PC-3 (cell line): Measurements from ENCODE around the gene WHRN. TPM values are rescaled to one million over a fixed set of nuclear protein-coding genes. Genes with fewer than 3 reads are reported as not detected.

Experiments
- ATAC-seq: fragments of 200-7000 bp; cut with Tn5 transposase; 2 replicates; pipeline ENCODE4 v1.9.1; 2020; ENCODE audit warnings: mild to moderate bottlenecking, moderate library complexity
- BruUV-seq: library from RNA; stranded (reverse); fragments of 400-500 nt; replicated peaks from 2 replicates; lab custom pipeline; 2021; lab: Mats Ljungman, UMichigan
- CTCF ChIA-PET: fragments of 300-600 bp; sonication (Branson Sonifier 250); formaldehyde crosslinking; loops from one replicate; lab custom pipeline; 2022; ENCODE audit warnings: antibody characterized with exemption; lab: Charles Lee
- POLR2A ChIA-PET: fragments of 300-600 bp; sonication (Branson Sonifier 250); formaldehyde crosslinking; loops from one replicate; lab custom pipeline; 2022; ENCODE audit warnings: antibody characterized with exemption; ENCODE audit not compliant: unreplicated experiment; lab: Charles Lee
- DNase-seq: peaks from one replicate; pipeline ENCODE4 v3.0.0-alpha.2; 2015
- H2AFZ ChIP-seq: fragments of 300-600 bp; sonication (generic); 2 replicates; pipeline ENCODE4 v1.6.0; 2016; ENCODE audit warnings: antibody characterized with exemption, low read length
- H3F3A ChIP-seq: fragments of 300-600 bp; sonication (generic); one replicate; pipeline ENCODE4 v1.6.0; 2017; ENCODE audit warnings: antibody characterized with exemption, low read length, control low read depth, mild to moderate bottlenecking; ENCODE audit not compliant: unreplicated experiment
- H3K27ac ChIP-seq: fragments of 300-600 bp; sonication (generic); 2 replicates; pipeline ENCODE4 v1.5.1; 2016; ENCODE audit warnings: mild to moderate bottlenecking, low read length
- H3K27me3 ChIP-seq: fragments of 300-600 bp; sonication (generic); 2 replicates; pipeline ENCODE4 v1.6.1; 2016; ENCODE audit warnings: low read length, mixed read lengths
- H3K36me3 ChIP-seq: fragments of 300-600 bp; sonication (generic); 2 replicates; pipeline ENCODE4 v1.6.1; 2016; ENCODE audit warnings: low read depth, mixed run types, low read length, mixed read lengths
- H3K4me1 ChIP-seq: fragments of 300-600 bp; sonication (generic); 2 replicates; pipeline ENCODE4 v1.5.1; 2016; ENCODE audit warnings: low read length; ENCODE audit not compliant: insufficient read depth
- H3K4me2 ChIP-seq: fragments of 300-600 bp; sonication (generic); 2 replicates; pipeline ENCODE4 v1.6.0; 2016; ENCODE audit warnings: low read length
- H3K4me3 ChIP-seq: fragments of 300-600 bp; sonication (generic); 2 replicates; pipeline ENCODE4 v1.5.1; 2016; ENCODE audit warnings: mild to moderate bottlenecking, low read length, mixed read lengths
- H3K79me2 ChIP-seq: fragments of 300-600 bp; sonication (generic); 2 replicates; pipeline ENCODE4 v1.6.1; 2017; ENCODE audit warnings: low read length, mixed read lengths
- H3K9ac ChIP-seq: fragments of 300-600 bp; sonication (generic); 2 replicates; pipeline ENCODE4 v1.6.0; 2016; ENCODE audit warnings: mild to moderate bottlenecking, low read length
- H3K9me2 ChIP-seq: fragments of 300-600 bp; sonication (generic); replicated peaks from 2 replicates; pipeline ENCODE4 v1.6.1; 2016; ENCODE audit warnings: mixed run types, low read length, mixed read lengths
- H3K9me3 ChIP-seq: fragments of 300-600 bp; sonication (generic); 2 replicates; pipeline ENCODE4 v1.6.1; 2016; ENCODE audit warnings: low read length, mixed read lengths
- H4K20me1 ChIP-seq: fragments of 300-600 bp; sonication (generic); 2 replicates; pipeline ENCODE4 v1.6.1; 2016; ENCODE audit warnings: low read length, mixed read lengths
- CTCF ChIP-seq: fragments of 300-600 bp; sonication (generic); conservative IDR thresholded peaks from 2 replicates; pipeline ENCODE4 v1.5.1; 2017; ENCODE audit warnings: antibody characterized with exemption, low read depth, mild to moderate bottlenecking, low read length
- EZH2 ChIP-seq: fragments of 300-600 bp; sonication (generic); IDR thresholded peaks from one replicate; pipeline ENCODE4 v1.6.1; 2017; ENCODE audit warnings: antibody characterized with exemption, mild to moderate bottlenecking, low read length; ENCODE audit not compliant: unreplicated experiment
- EZH2phosphoT487 ChIP-seq: fragments of 300-600 bp; sonication (generic); IDR thresholded peaks from 2 replicates; pipeline ENCODE4 v1.6.1; 2018; ENCODE audit warnings: mild to moderate bottlenecking, antibody characterized with exemption, low read length, borderline replicate concordance
- intact Hi-C: fragments of 100-400 bp; cut with micrococcal nuclease; formaldehyde crosslinking; loops from 2 replicates; pipeline ENCODE4 v1.9.0; 2023
- total RNA-seq: library from RNA; depleted of rRNA; stranded (reverse); fragments of >200 nt; gene quantifications from 2 replicates; pipeline ENCODE4 v1.2.3, GENCODE V29; 2014

Gene WHRN
- total RNA-seq, 1 experiment from 2014 or later, result 10.5 TPM

GRCh38 chr9:114410910-114411309 is 94.4 kb downstream of the WHRN start:
- H3K27me3 ChIP-seq, result no peaks in the 10 kb centered on the region
- no peaks in the 10 kb centered on the region for H4K20me1 ChIP-seq
- no peaks in the 10 kb centered on the region for H3K79me2 ChIP-seq
- no peak overlapping the region for H3K4me2 ChIP-seq
- no peaks in the 10 kb centered on the region for H3F3A ChIP-seq
- H3K9ac ChIP-seq, result no peak overlapping the region
- H3K36me3 ChIP-seq, result no peaks in the 10 kb centered on the region
- ChIA-PET CTCF (no interaction called here), POLR2A (no interaction called here)
- no peak overlapping the region for H3K4me3 ChIP-seq
- TF ChIP-seq CTCF, result no peak
- no peak for TF ChIP-seq EZH2
- no peak for TF ChIP-seq EZH2phosphoT487
- no peaks in the 10 kb centered on the region for H3K9me3 ChIP-seq
- H2AFZ ChIP-seq, result no peak overlapping the region
- H3K9me2 ChIP-seq, result no peaks in the 10 kb centered on the region
- ATAC-seq (no peak), DNase-seq (no peak)
- intact Hi-C loops, result no loop called here
- no TSS peak for BruUV-seq
- H3K27ac ChIP-seq, result no peak overlapping the region
- H3K4me1 ChIP-seq, result no peaks in the 10 kb centered on the region

GRCh38 chr9:114409842-114410241 is 95.4 kb downstream of the WHRN start:
- H3K4me1 ChIP-seq, result no peaks in the 10 kb centered on the region
- H3F3A ChIP-seq, result no peaks in the 10 kb centered on the region
- intact Hi-C loops, result loop anchor here (10.0 kb wide), 1 partner anchor 245 kb away; the partner anchor contains the start of gene TEX53
- no peak overlapping the region for H3K4me2 ChIP-seq
- POLR2A ChIA-PET, result no interaction called here
- no peak overlapping the region for H3K27ac ChIP-seq
- no peak overlapping the region for H2AFZ ChIP-seq
- ATAC-seq (no peak), DNase-seq (no peak)
- H3K9ac ChIP-seq, result no peak overlapping the region
- H4K20me1 ChIP-seq, result no peaks in the 10 kb centered on the region
- no peaks in the 10 kb centered on the region for H3K27me3 ChIP-seq
- H3K9me3 ChIP-seq, result no peaks in the 10 kb centered on the region
- no peaks in the 10 kb centered on the region for H3K79me2 ChIP-seq
- H3K4me3 ChIP-seq, result no peak overlapping the region
- CTCF ChIA-PET, result no interaction called here
- TF ChIP-seq EZH2phosphoT487 (no peak), EZH2 (no peak), CTCF (no peak)
- no TSS peak for BruUV-seq
- no peaks in the 10 kb centered on the region for H3K9me2 ChIP-seq
- H3K36me3 ChIP-seq, result no peaks in the 10 kb centered on the region

GRCh38 chr9:114409103-114409780 is 96.0 kb downstream of the WHRN start:
- no peak overlapping the region for H3K27ac ChIP-seq
- ATAC-seq, result no peak

More at GRCh38 chr9:114409103-114409780, 96.0 kb downstream of the WHRN start:
- DNase-seq, result peak; percentile 5
- no peaks in the 10 kb centered on the region for H3K36me3 ChIP-seq
- no peak overlapping the region for H3K9ac ChIP-seq
- no peak overlapping the region for H2AFZ ChIP-seq
- no peaks in the 10 kb centered on the region for H4K20me1 ChIP-seq
- H3F3A ChIP-seq, result no peaks in the 10 kb centered on the region
- H3K27me3 ChIP-seq, result no peaks in the 10 kb centered on the region
- no peaks in the 10 kb centered on the region for H3K79me2 ChIP-seq
- no peaks in the 10 kb centered on the region for H3K9me2 ChIP-seq
- BruUV-seq, result no TSS peak
- no peaks in the 10 kb centered on the region for H3K4me1 ChIP-seq
- intact Hi-C loops, result loop anchor here (10.0 kb wide), 1 partner anchor 246 kb away; the partner anchor contains the start of gene TEX53
- ChIA-PET POLR2A (no interaction called here), CTCF (no interaction called here)
- no peaks in the 10 kb centered on the region for H3K9me3 ChIP-seq
- TF ChIP-seq EZH2phosphoT487 (no peak), CTCF (no peak)
- H3K4me2 ChIP-seq, result no peak overlapping the region
- no peak overlapping the region for H3K4me3 ChIP-seq
